Measurements from ENCODE around the gene ASXL2.

The ASXL2 gene

GRCh38 chr2:25692737-25693445, 185.4 kb downstream of the ASXL2 start:
- DNase-seq (ENCODE audit: low read depth in 2 of 2): no peak

- DNase-seq (ENCODE audit: low read depth in 2 of 2): no peak
Observed at GRCh38 chr2:25692143-25692542, 186.1 kb downstream of the ASXL2 start.

GRCh38 chr2:25690058-25690457, 188.2 kb downstream of the ASXL2 start:
- no peak for DNase-seq (ENCODE audit: low read depth in 2 of 2)

- no peak for DNase-seq (ENCODE audit: low read depth in 2 of 2)
Observed at GRCh38 chr2:25688236-25688635, 190.1 kb downstream of the ASXL2 start.

- DNase-seq (ENCODE audit: low read depth in 2 of 2): no peak
Observed at GRCh38 chr2:25685741-25686140, 192.5 kb downstream of the ASXL2 start.

- no peak for DNase-seq (ENCODE audit: low read depth in 2 of 2)
Observed at GRCh38 chr2:25684577-25685473, 193.5 kb downstream of the ASXL2 start.
